Measurements from ENCODE around the gene CALM3. TPM values are rescaled to one million over a fixed set of nuclear protein-coding genes. Genes with fewer than 3 reads are reported as not detected.
A peak's percentile ranks its signal among the peaks of the same experiment; 100 is the strongest.
"Not testable (repeated sequence)": the region's sequence is repeated elsewhere in the genome, so short reads cannot be mapped to it uniquely, and the experiment has no call there.

The CALM3 gene
- 387 and 399 TPM in 2 replicates for total RNA-seq
- long read RNA-seq, transcript CALM3-201 (6 exons, 2,289 nt): major isoform, 9 of 9 reads
- long read RNA-seq, partial matches to known transcripts: 0 of 9 reads
- long read RNA-seq, other reads (novel, unspliced or antisense): 0 of 9 reads

DNA sequence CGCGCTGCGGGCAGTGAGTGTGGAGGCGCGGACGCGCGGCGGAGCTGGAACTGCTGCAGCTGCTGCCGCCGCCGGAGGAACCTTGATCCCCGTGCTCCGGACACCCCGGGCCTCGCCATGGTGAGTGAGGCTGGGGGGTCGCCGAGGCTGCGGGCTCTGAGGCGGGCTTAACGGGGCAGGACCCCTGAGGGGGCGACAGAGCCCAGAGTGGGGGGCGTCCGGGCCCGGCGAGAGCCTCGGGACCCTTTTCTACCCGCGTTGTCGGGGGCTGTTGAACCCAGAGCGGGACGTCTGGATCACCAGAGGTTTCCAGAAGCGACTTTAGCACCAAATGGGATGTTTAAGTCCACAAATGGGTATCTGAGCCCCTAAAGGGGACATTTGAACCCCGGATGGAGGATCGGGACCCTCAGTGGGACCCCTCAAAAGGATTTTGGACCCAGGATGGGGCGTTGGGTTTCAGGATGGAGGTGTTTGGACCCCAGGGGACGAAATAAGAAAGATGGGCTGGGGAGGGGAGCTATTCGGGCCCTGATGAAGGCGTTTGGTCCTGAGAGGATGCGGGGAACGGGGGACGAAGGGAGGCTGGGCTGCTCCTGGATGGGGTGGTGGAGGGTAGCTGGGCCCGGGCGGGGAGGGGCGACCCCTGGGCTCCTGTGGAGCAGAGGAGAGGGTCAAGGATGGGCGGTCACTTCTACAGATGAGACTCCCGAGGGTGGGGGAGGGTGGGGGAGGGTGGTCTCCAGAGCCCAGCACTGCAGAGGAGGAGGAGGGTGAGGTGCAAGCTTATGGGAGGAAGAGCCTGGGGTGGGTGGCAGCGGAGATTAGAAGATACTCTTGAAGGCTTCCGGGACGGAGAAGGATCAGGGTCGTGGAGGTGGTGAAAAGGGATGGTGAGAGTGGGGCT, at the start of gene CALM3:
Gene CALM3 (plus strand): TSS at position 13 of the 907 bp plus-strand sequence. CDS start 105 bp downstream, at position 118.
- no peak for DNase-seq (ENCODE audit: low spot score, unreplicated experiment)
- H3K4me3 Mint-ChIP-seq (ENCODE audit: low read depth): peak within 1 kb of the TSS; percentile 97
- peaks cover 3% of the 10 kb centered on the region for H3K36me3 Mint-ChIP-seq (ENCODE audit: insufficient read depth)
- no peaks in the 10 kb centered on the region for H3K27me3 Mint-ChIP-seq
- H3K27ac Mint-ChIP-seq: peak within 1 kb of the TSS; percentile 100
- peaks cover 7% of the 10 kb centered on the region for H3K9me3 Mint-ChIP-seq (ENCODE audit: low read depth)
- H3K4me1 Mint-ChIP-seq (ENCODE audit: low read depth): peaks cover 32% of the 10 kb centered on the region
- TF ChIP-seq, protein P1, sequence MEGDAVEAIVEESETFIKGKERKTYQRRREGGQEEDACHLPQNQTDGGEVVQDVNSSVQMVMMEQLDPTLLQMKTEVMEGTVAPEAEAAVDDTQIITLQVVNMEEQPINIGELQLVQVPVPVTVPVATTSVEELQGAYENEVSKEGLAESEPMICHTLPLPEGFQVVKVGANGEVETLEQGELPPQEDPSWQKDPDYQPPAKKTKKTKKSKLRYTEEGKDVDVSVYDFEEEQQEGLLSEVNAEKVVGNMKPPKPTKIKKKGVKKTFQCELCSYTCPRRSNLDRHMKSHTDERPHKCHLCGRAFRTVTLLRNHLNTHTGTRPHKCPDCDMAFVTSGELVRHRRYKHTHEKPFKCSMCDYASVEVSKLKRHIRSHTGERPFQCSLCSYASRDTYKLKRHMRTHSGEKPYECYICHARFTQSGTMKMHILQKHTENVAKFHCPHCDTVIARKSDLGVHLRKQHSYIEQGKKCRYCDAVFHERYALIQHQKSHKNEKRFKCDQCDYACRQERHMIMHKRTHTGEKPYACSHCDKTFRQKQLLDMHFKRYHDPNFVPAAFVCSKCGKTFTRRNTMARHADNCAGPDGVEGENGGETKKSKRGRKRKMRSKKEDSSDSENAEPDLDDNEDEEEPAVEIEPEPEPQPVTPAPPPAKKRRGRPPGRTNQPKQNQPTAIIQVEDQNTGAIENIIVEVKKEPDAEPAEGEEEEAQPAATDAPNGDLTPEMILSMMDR (IDR thresholded peaks at IDR 0.05; ENCODE audit: unreplicated experiment): no peak

DNA sequence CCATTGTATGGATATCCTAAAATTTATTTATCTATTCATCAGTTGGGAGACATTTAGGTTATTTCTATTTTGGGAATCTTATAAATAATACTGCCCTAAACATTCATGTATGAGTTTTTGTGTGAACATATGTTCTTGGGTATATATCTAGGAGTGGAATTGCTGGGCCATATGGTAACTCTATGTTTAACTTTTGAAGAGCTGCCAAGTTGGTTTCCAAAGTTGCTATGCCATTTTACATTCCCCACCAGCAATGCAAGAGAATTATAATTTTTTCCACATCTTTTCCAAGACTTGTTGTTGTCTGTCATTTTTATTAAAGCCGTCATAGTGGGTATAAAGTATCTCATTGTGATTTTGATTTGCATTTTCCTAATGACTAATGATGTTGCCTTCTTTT, 48.2 kb upstream of the CALM3 start:
- H3K4me3 Mint-ChIP-seq (ENCODE audit: low read depth): no peak overlapping the region
- DNase-seq (ENCODE audit: low spot score, unreplicated experiment): no peak
- no peaks in the 10 kb centered on the region for H3K36me3 Mint-ChIP-seq (ENCODE audit: insufficient read depth)
- H3K27ac Mint-ChIP-seq: no peak overlapping the region
- H3K9me3 Mint-ChIP-seq (ENCODE audit: low read depth): peaks cover 31% of the 10 kb centered on the region
- no peaks in the 10 kb centered on the region for H3K4me1 Mint-ChIP-seq (ENCODE audit: low read depth)
- TF ChIP-seq, protein P1 (IDR thresholded peaks at IDR 0.05; ENCODE audit: unreplicated experiment): no peak
- peaks cover 6% of the 10 kb centered on the region for H3K27me3 Mint-ChIP-seq

DNA sequence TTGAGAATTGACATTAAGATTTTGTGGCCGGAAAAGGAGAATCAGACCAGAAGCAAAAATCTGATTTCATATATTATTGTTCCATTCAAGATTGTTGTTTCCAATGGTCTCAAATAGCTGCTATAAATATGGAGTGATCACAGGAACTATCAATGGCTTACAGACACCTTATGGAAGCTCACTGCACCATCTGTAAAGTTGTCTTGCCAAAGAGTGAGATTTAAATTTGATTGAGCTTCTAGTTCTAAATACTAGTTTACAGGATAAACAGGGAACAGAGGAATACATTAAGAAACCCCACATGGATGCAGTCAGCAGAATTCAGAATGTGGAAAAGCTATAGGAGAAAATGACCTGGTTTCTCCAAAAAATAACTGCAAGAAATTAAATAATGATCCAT, 47.0 kb upstream of the CALM3 start:
- Mint-ChIP-seq H3K4me3 (ENCODE audit: low read depth) (no peak overlapping the region), H3K27me3 (peaks cover 6% of the 10 kb centered on the region), H3K36me3 (ENCODE audit: insufficient read depth) (no peaks in the 10 kb centered on the region), H3K27ac (no peak overlapping the region), H3K9me3 (ENCODE audit: low read depth) (peaks cover 31% of the 10 kb centered on the region), H3K4me1 (ENCODE audit: low read depth) (no peaks in the 10 kb centered on the region)
- DNase-seq (ENCODE audit: low spot score, unreplicated experiment): no peak
- TF ChIP-seq, protein P1 (IDR thresholded peaks at IDR 0.05; ENCODE audit: unreplicated experiment): no peak

DNA sequence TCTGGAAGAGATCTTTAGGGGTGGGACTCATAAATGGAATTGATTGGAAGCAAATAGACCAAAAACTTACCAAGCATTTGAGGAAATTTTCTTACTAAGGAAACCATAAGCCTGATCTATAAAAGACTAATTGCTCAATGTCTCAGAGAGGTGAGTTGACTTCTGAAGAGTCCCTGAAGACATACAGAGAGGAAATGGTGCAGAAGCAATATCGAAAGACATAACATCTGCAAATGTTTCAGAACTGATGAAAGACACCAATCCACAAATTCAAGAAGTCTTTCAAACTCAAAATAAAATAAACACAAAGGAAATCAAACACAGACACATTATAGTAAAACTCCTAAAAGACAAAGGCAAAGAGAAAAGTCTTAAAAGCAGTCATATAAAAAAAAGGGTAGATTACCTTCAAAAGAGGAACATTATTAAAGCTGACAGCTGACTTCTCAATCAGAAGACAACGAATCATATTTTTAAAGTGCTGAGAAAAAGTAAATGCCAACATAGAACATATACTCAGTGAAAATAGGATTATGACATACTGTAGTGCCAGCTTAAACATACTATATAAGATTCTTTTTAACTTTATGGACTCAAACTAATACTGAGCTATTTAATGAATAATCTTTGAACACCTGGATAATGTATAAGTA, 45.4 kb upstream of the CALM3 start:
- Mint-ChIP-seq H3K27me3 (peaks cover 6% of the 10 kb centered on the region), H3K27ac (no peak overlapping the region), H3K4me3 (ENCODE audit: low read depth) (no peak overlapping the region), H3K9me3 (ENCODE audit: low read depth) (peaks cover 28% of the 10 kb centered on the region), H3K4me1 (ENCODE audit: low read depth) (no peaks in the 10 kb centered on the region), H3K36me3 (ENCODE audit: insufficient read depth) (no peaks in the 10 kb centered on the region)
- no peak for DNase-seq (ENCODE audit: low spot score, unreplicated experiment)
- TF ChIP-seq, protein P1 (IDR thresholded peaks at IDR 0.05; ENCODE audit: unreplicated experiment): no peak

DNA sequence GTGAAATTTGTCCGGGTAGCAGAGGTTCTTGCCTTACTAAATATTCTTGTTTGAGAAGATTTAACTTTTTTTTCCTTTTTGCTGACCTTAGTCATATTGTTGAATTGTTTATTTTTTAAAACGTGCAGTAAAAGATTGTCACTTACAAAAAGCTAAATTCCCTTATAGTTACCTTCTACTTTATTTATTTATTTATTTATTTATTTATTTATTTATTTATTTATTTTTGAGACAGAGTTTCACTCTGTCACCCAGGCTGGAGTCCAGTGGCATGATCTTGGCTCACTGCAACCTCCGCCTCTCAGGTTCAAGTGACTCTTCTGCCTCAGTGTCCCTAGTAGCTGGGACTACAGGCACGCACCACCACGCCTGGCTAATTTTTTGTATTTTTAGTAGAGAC, 44.7 kb upstream of the CALM3 start:
- H3K4me1 Mint-ChIP-seq (ENCODE audit: low read depth); H3K27ac Mint-ChIP-seq; DNase-seq (ENCODE audit: low spot score, unreplicated experiment); H3K36me3 Mint-ChIP-seq (ENCODE audit: insufficient read depth); H3K27me3 Mint-ChIP-seq; H3K4me3 Mint-ChIP-seq (ENCODE audit: low read depth): not testable (repeated sequence)
- peaks cover 22% of the 10 kb centered on the region for H3K9me3 Mint-ChIP-seq (ENCODE audit: low read depth)
